GM18951 (cell line): Measurements from ENCODE around the gene RBM14.
"Not testable (repeated sequence)": the region's sequence is repeated elsewhere in the genome, so short reads cannot be mapped to it uniquely, and the experiment has no call there.

Experiments
- POLR2A ChIP-seq: IDR thresholded peaks from 4 replicates; pipeline ENCODE4 v1.6.1; 2011; ENCODE audit warnings: mild to moderate bottlenecking; ENCODE audit not compliant: insufficient read length, insufficient read depth; ENCODE audit errors: extremely low read depth
- in situ Hi-C: fragments of 300-500 bp; cut with MboI; formaldehyde crosslinking; loops from one replicate; pipeline ENCODE4 v1.12.0; 2022; ENCODE audit warnings: low sequenced_read_pairs, mixed read lengths, inconsistent platforms; ENCODE audit not compliant: unreplicated experiment

RBM14 gene

GRCh38 chr11:66632952-66633351 is 16.5 kb downstream of the RBM14 start:
- in situ Hi-C loops = no loop called here
- no peak for TF ChIP-seq POLR2A

GRCh38 chr11:66636411-66636810 is 20.0 kb downstream of the RBM14 start:
- no peak for TF ChIP-seq POLR2A
- in situ Hi-C loops = no loop called here

GRCh38 chr11:66637557-66638176 is 21.2 kb downstream of the RBM14 start:
- in situ Hi-C loops = no loop called here
- no peak for TF ChIP-seq POLR2A

GRCh38 chr11:66638177-66639065 is 22.0 kb downstream of the RBM14 start, which contains the start of gene RBM4:
TSS of gene RBM4 (plus strand) at chr11:66638703. CDS start at chr11:66639712, 1,009 bp downstream.
- peak; percentile 88 for TF ChIP-seq POLR2A
- in situ Hi-C loops = no loop called here

- TF ChIP-seq POLR2A = no peak
- in situ Hi-C loops = no loop called here
These were observed 22.8 kb downstream of the RBM14 start for GRCh38 chr11:66639066-66639813.

GRCh38 chr11:66639814-66640340 is 23.4 kb downstream of the RBM14 start:
- in situ Hi-C loops = not testable (repeated sequence)

- in situ Hi-C loops = no loop called here
- TF ChIP-seq POLR2A = no peak
These were observed 25.4 kb downstream of the RBM14 start for GRCh38 chr11:66641834-66642233.

- TF ChIP-seq POLR2A = no peak
- in situ Hi-C loops = no loop called here
These were observed 27.5 kb downstream of the RBM14 start for GRCh38 chr11:66643745-66644437.

- TF ChIP-seq POLR2A = no peak
- in situ Hi-C loops = no loop called here
These were observed 30.4 kb downstream of the RBM14 start for GRCh38 chr11:66646828-66647227.

GRCh38 chr11:66649903-66650302 is 33.5 kb downstream of the RBM14 start:
- TF ChIP-seq POLR2A = no peak
- in situ Hi-C loops = no loop called here

- TF ChIP-seq POLR2A = no peak
- in situ Hi-C loops = no loop called here
These were observed 34.6 kb downstream of the RBM14 start for GRCh38 chr11:66651016-66651415.

GRCh38 chr11:66652651-66653050 is 36.2 kb downstream of the RBM14 start:
- in situ Hi-C loops = no loop called here
- no peak for TF ChIP-seq POLR2A

- in situ Hi-C loops = no loop called here
- no peak for TF ChIP-seq POLR2A
These were observed 36.7 kb downstream of the RBM14 start for GRCh38 chr11:66653123-66653522.
